Breast epithelium (tissue), 4 donors: ENCODE measurements around the gene TRNAU1AP. TPM values are rescaled to one million over a fixed set of nuclear protein-coding genes. Genes with fewer than 3 reads are reported as not detected.

Experiments
- DNase-seq, 2 donors: peaks; one replicate each; pipeline ENCODE4 v3.0.0-alpha.2; 2019; ENCODE audit warnings: low spot score in 2 of 2
- H3K27ac ChIP-seq, 2 donors: fragments of 200-600 bp; sonication (generic) in 1 of 2; one replicate each; pipeline ENCODE4 v1.5.1; 2016 to 2019; ENCODE audit warnings: mild to moderate bottlenecking in 1 of 2
- H3K27me3 ChIP-seq, 2 donors: fragments of 200-600 bp; sonication (generic) in 1 of 2; one replicate each; pipeline versions ENCODE4 v1.5.1 to v1.6.0; 2017 to 2019; ENCODE audit warnings: control low read depth in 1 of 2, mild to moderate bottlenecking in 1 of 2
- H3K36me3 ChIP-seq: fragments of 200-600 bp; one replicate; pipeline ENCODE4 v1.5.1; 2019
- H3K4me1 ChIP-seq, 2 donors: fragments of 200-600 bp; sonication (generic); one replicate each; pipeline ENCODE4 v1.5.1; 2016 to 2019; ENCODE audit warnings: control low read depth in 1 of 2
- H3K4me3 ChIP-seq, 3 donors: fragments of 200-600 bp; sonication (generic); 1 replicate in 2 of 3; 2 replicates in 1 of 3; pipeline ENCODE4 v1.5.1; 2016 to 2019; ENCODE audit warnings: mild to moderate bottlenecking in 3 of 3, moderate library complexity in 2 of 3
- H3K9me3 ChIP-seq, 2 donors: fragments of 200-600 bp; sonication (generic) in 1 of 2; one replicate each; pipeline ENCODE4 v1.5.1; 2016 to 2019; ENCODE audit warnings: control low read depth in 1 of 2
- CTCF ChIP-seq, 3 donors: fragments of 450-650 bp; IDR thresholded peaks; one replicate each; pipeline ENCODE4 v1.5.1; 2016 to 2017; ENCODE audit warnings: antibody characterized with exemption in 3 of 3, mild to moderate bottlenecking in 3 of 3, moderate library complexity in 3 of 3
- POLR2A ChIP-seq: fragments of 450-650 bp; IDR thresholded peaks from one replicate; pipeline ENCODE4 v1.6.1; 2016; ENCODE audit warnings: antibody characterized with exemption, mild to moderate bottlenecking, moderate library complexity
- POLR2AphosphoS5 ChIP-seq, 3 donors: sonication (generic); formaldehyde crosslinking; IDR thresholded peaks; one replicate each; pipeline ENCODE4 v1.6.1; 2017; ENCODE audit warnings: antibody characterized with exemption in 3 of 3
- intact Hi-C: fragments of 100-400 bp; cut with DNase I; formaldehyde crosslinking; loops from one replicate; pipeline ENCODE4 v1.15.1; 2023; ENCODE audit warnings: low total_unique reads
- total RNA-seq, 3 donors: library from RNA; depleted of rRNA; stranded (reverse); fragments of >200 nt; gene quantifications; one replicate each; pipeline ENCODE4 v1.1.0, GENCODE V29; 2016

Gene TRNAU1AP
- total RNA-seq, 3 donors from 2014 or later = 22.0 to 27.8 (median 27.1) TPM

DNA sequence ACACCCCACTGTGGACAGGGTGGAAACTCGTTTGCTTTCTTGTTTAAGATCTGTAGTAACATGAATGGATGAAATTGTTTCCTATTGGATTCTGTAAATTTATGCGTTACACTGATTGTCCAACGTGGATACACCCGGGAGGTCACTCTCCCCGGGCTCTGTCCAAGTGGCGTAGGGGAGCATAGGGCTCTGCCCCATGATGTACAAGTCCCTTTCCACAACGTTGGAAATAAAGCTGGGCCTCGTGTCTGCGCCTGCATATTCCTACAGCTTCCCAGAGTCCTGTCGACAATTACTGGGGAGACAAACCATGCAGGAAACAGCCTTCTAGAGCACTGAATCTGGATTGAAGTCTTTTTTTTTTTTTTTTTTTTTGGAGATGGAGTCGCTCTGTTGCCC is 45.6 kb upstream of the TRNAU1AP start:
- Histone ChIP-seq H3K4me3 (peak overlapping the region; percentile 64 to 79 (median 64)), H3K4me1 (peaks cover 0 to 34% of the 10 kb centered on the region in 2 donors), H3K27ac (peak overlapping the region; percentile 85 to 86), H3K27me3 (no peaks in the 10 kb centered on the region), H3K9me3 (no peaks in the 10 kb centered on the region), H3K36me3 (no peaks in the 10 kb centered on the region)
- intact Hi-C loops = no loop called here
- TF ChIP-seq POLR2A = no peak
- TF ChIP-seq CTCF (IDR thresholded peaks at IDR 0.05) = no peak
- no peak for TF ChIP-seq POLR2AphosphoS5 (IDR thresholded peaks at IDR 0.05)
- DNase-seq = no peak

- H3K4me3 ChIP-seq = peak overlapping the region; percentile 64 to 79 (median 64)
- no peaks in the 10 kb centered on the region for H3K9me3 ChIP-seq
- H3K27me3 ChIP-seq = no peaks in the 10 kb centered on the region
- TF ChIP-seq POLR2AphosphoS5 (IDR thresholded peaks at IDR 0.05) (no peak), POLR2A (no peak), CTCF (IDR thresholded peaks at IDR 0.05) (no peak)
- no peaks in the 10 kb centered on the region for H3K36me3 ChIP-seq
- H3K4me1 ChIP-seq = peaks cover 0 to 34% of the 10 kb centered on the region in 2 donors
- intact Hi-C loops = no loop called here
- peak overlapping the region; percentile 36 to 86 for H3K27ac ChIP-seq
- no peak for DNase-seq
Measured at GRCh38 chr1:28507646-28508434, 45.0 kb upstream of the TRNAU1AP start.

DNA sequence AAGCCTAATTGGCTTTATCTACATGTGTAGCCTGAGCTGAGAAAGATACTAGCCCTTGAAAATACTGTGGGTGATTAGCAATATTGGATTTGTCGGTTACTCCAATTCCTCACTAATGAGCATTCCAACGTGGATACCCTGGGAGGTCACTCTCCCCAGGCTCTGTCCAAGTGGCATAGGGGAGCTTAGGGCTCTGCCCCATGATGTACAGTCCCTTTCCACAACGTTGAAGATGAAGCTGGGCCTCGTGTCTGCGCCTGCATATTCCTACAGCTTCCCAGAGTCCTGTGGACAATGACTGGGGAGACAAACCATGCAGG is 44.5 kb upstream of the TRNAU1AP start:
- Histone ChIP-seq H3K27ac (peak overlapping the region; percentile 36 to 86), H3K4me3 (peak overlapping the region; percentile 64 to 79 (median 64))
- intact Hi-C loops = no loop called here

DNA sequence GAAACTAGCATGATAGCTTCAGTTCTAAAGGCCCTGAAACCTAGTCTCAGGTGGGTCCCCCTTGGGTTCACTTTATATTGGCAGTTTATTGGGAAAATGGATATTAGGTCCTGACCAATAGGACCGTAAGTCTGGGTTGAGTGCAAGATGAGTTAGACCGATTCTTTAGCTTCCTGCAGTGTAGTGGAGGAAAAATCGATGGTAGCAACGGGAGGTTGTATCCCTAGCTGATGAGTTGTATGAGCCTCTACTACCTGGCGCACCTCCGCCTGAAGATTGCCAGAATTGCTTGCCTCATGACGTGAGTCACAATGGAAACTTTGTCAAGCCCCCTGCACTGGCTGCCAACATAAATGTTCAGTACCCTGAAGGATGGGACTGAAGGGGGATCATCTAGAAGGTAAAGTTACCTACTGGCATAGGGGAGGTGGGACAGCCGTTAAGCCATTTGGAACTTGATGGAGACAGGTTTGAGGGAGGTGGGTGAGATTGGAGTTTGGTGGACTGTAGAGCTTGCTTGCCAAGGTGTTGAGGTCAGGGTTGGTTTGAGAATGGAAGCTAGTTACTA is 43.1 kb upstream of the TRNAU1AP start:
- TF ChIP-seq POLR2A = no peak
- TF ChIP-seq CTCF (IDR thresholded peaks at IDR 0.05) = no peak
- peak in 1 of 3 donors; percentile 31 for TF ChIP-seq POLR2AphosphoS5 (IDR thresholded peaks at IDR 0.05)
- H3K36me3 ChIP-seq = no peaks in the 10 kb centered on the region
- H3K4me3 ChIP-seq = peak overlapping the region in 1 of 3 donors; percentile 79
- intact Hi-C loops = no loop called here
- peak overlapping the region; percentile 81 to 86 for H3K27ac ChIP-seq
- peaks cover 0 to 34% of the 10 kb centered on the region in 2 donors for H3K4me1 ChIP-seq
- no peaks in the 10 kb centered on the region for H3K9me3 ChIP-seq
- H3K27me3 ChIP-seq = no peaks in the 10 kb centered on the region
- DNase-seq = no peak

More for the DNA sequence above, 44.5 kb upstream of the TRNAU1AP start:
- Histone ChIP-seq H3K4me1 (peaks cover 0 to 34% of the 10 kb centered on the region in 2 donors), H3K36me3 (no peaks in the 10 kb centered on the region), H3K27me3 (no peaks in the 10 kb centered on the region), H3K9me3 (no peaks in the 10 kb centered on the region)
- TF ChIP-seq CTCF (IDR thresholded peaks at IDR 0.05) (no peak), POLR2A (no peak), POLR2AphosphoS5 (IDR thresholded peaks at IDR 0.05) (no peak)
- no peak for DNase-seq
